ENCODE results near the gene NLGN3.

The NLGN3 gene

GRCh38 chrX:71195964-71196649 lies 51.5 kb downstream of the NLGN3 start:
- Histone ChIP-seq H3K9me2 (replicated peaks; ENCODE audit: insufficient read depth, low read length) (no peaks in the 10 kb centered on the region), H3K9ac (ENCODE audit: low read length) (no peak overlapping the region), H3K4me3 (ENCODE audit: low read length) (no peak overlapping the region), H3K79me2 (ENCODE audit: low read length) (no peaks in the 10 kb centered on the region), H3F3A (ENCODE audit: insufficient read depth, low read length) (no peaks in the 10 kb centered on the region), H3K36me3 (replicated peaks; ENCODE audit: insufficient read depth, low read length) (no peaks in the 10 kb centered on the region), H3K4me1 (ENCODE audit: low read length) (no peaks in the 10 kb centered on the region), H3K9me3 (replicated peaks; ENCODE audit: insufficient read depth, low read length) (no peaks in the 10 kb centered on the region), H3K27me3 (replicated peaks; ENCODE audit: insufficient read depth, low read length) (no peaks in the 10 kb centered on the region), H3K27ac (ENCODE audit: low read length) (no peak overlapping the region), H3K4me2 (ENCODE audit: low read depth, low read length) (peak overlapping the region; percentile 23; the same call in 1 of the 2 replicates), H4K20me1 (ENCODE audit: insufficient read depth, low read length) (no peaks in the 10 kb centered on the region), H2AFZ (ENCODE audit: low read length) (peak overlapping the region; percentile 35)
- DNase-seq: no peak
- TF ChIP-seq CTCF (IDR thresholded peaks at IDR 0.05; ENCODE audit: low read length) (no peak), EZH2phosphoT487 (IDR thresholded peaks at IDR 0.05; ENCODE audit: low read length) (no peak), EZH2 (optimal IDR thresholded peaks at IDR 0.05; ENCODE audit: low read depth, low read length) (no peak)

GRCh38 chrX:71198066-71198465 lies 53.4 kb downstream of the NLGN3 start:
- H3K9ac ChIP-seq (ENCODE audit: low read length): no peak overlapping the region
- TF ChIP-seq EZH2phosphoT487 (IDR thresholded peaks at IDR 0.05; ENCODE audit: low read length): no peak
- TF ChIP-seq CTCF (IDR thresholded peaks at IDR 0.05; ENCODE audit: low read length): no peak
- no peak for TF ChIP-seq EZH2 (optimal IDR thresholded peaks at IDR 0.05; ENCODE audit: low read depth, low read length)
- no peaks in the 10 kb centered on the region for H3K27me3 ChIP-seq (replicated peaks; ENCODE audit: insufficient read depth, low read length)
- peak overlapping the region; percentile 47 for H3K4me3 ChIP-seq (ENCODE audit: low read length)
- no peaks in the 10 kb centered on the region for H3K4me1 ChIP-seq (ENCODE audit: low read length)
- peak overlapping the region; percentile 78 for H2AFZ ChIP-seq (ENCODE audit: low read length)
- H3K4me2 ChIP-seq (ENCODE audit: low read depth, low read length): peak overlapping the region; percentile 46
- no peaks in the 10 kb centered on the region for H3K9me2 ChIP-seq (replicated peaks; ENCODE audit: insufficient read depth, low read length)
- H3K36me3 ChIP-seq (replicated peaks; ENCODE audit: insufficient read depth, low read length): no peaks in the 10 kb centered on the region
- H3K9me3 ChIP-seq (replicated peaks; ENCODE audit: insufficient read depth, low read length): no peaks in the 10 kb centered on the region
- no peaks in the 10 kb centered on the region for H3K79me2 ChIP-seq (ENCODE audit: low read length)
- no peaks in the 10 kb centered on the region for H4K20me1 ChIP-seq (ENCODE audit: insufficient read depth, low read length)
- DNase-seq: no peak
- peak overlapping the region; percentile 23; the same call in 1 of the 2 replicates for H3K27ac ChIP-seq (ENCODE audit: low read length)
- H3F3A ChIP-seq (ENCODE audit: insufficient read depth, low read length): no peaks in the 10 kb centered on the region

- Histone ChIP-seq H3K27ac (ENCODE audit: low read length) (no peak overlapping the region), H3F3A (ENCODE audit: insufficient read depth, low read length) (no peaks in the 10 kb centered on the region), H3K4me2 (ENCODE audit: low read depth, low read length) (no peak overlapping the region), H2AFZ (ENCODE audit: low read length) (no peak overlapping the region), H3K36me3 (replicated peaks; ENCODE audit: insufficient read depth, low read length) (no peaks in the 10 kb centered on the region), H3K9me2 (replicated peaks; ENCODE audit: insufficient read depth, low read length) (no peaks in the 10 kb centered on the region), H3K9ac (ENCODE audit: low read length) (no peak overlapping the region), H3K27me3 (replicated peaks; ENCODE audit: insufficient read depth, low read length) (no peaks in the 10 kb centered on the region), H3K4me1 (ENCODE audit: low read length) (no peaks in the 10 kb centered on the region), H3K4me3 (ENCODE audit: low read length) (no peak overlapping the region), H3K79me2 (ENCODE audit: low read length) (no peaks in the 10 kb centered on the region), H4K20me1 (ENCODE audit: insufficient read depth, low read length) (no peaks in the 10 kb centered on the region), H3K9me3 (replicated peaks; ENCODE audit: insufficient read depth, low read length) (no peaks in the 10 kb centered on the region)
- TF ChIP-seq CTCF (IDR thresholded peaks at IDR 0.05; ENCODE audit: low read length) (no peak), EZH2 (optimal IDR thresholded peaks at IDR 0.05; ENCODE audit: low read depth, low read length) (no peak), EZH2phosphoT487 (IDR thresholded peaks at IDR 0.05; ENCODE audit: low read length) (no peak)
- DNase-seq: no peak
These were observed 54.8 kb downstream of the NLGN3 start for GRCh38 chrX:71199252-71200008.

Measured in MM.1S (cell line).